ENCODE results near the gene PROS1.
A peak's percentile ranks its signal among the peaks of the same experiment; 100 is the strongest.
"Not testable (repeated sequence)": the region's sequence is repeated elsewhere in the genome, so short reads cannot be mapped to it uniquely, and the experiment has no call there.

The PROS1 gene

DNA sequence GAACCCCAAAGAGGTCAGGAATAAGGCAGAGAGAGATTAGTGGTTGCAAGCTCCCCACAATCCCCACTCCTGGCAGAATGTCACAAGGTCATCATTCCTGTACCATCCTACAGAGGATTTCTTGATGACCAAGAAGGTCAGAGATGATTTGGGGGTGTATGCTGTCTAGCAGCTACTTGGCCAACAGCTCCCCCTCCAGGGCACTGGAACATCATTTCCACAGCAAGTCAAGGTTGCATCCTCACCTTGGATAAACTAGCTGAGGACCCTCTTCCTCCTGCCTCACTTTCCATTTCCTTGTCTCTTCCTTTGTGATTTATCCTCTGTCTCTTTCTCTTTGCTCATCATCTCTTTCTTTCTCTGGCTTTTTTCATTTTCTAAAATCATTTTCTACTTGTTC is 106.3 kb downstream of the PROS1 start:
- DNase-seq = no peak

DNA sequence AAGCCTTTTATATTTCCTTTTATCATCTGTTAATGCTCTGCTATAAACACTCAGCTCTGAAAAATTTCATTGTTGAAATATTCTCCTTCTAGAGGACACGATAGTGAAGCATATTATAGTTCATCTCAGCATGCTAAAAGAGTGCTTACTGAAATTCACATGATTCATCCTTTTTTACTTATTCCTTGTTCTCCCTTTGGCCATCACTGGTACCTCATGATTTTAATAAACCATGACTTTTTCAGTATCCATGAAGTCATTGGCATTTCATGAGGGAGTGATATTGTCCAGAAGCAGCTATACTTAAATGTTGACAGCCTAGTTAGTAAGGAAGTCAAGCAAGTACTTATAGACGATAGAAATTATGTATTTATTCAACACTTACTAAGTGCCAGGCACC is 112.7 kb downstream of the PROS1 start:
- DNase-seq = no peak

DNA sequence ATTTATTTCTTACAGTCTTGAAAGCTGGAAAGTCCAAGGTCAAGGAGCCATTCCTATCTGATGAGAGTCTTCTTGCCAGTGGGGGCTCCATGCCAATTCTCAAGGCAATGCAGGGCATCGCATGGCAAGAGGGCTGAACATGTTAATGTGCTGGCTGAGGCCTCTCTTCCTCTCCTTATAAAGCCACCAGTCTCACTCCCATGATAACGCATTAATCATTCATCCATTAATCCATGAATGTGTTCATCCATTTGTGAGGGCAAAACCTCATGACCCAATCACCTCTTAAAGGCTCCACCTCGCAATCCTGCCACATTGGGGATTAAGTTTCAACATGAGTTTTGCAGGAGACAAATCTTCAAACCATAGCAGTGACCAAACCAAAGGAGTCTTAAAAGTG is 118.3 kb downstream of the PROS1 start:
- DNase-seq = no peak

DNA sequence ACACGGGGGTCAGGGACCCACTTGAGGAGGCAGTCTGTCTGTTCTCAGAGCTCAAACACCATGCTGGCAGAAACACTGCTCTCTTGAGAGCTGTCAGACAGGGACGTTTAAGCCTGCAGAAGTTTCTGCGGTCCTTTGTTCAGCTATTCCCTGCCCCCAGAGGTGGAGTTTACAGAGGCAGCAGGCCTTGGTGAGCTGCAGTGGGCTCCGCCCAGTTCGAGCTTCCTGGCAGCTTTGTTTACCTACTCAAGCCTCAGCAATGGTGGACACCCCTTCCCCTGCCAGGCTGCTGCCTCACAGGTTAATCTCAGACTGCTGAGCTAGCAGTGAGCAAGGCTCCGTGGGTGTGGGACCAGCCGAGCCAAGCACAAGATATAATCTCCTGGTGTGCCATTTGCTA is 121.5 kb downstream of the PROS1 start:
- DNase-seq = not testable (repeated sequence)

DNA sequence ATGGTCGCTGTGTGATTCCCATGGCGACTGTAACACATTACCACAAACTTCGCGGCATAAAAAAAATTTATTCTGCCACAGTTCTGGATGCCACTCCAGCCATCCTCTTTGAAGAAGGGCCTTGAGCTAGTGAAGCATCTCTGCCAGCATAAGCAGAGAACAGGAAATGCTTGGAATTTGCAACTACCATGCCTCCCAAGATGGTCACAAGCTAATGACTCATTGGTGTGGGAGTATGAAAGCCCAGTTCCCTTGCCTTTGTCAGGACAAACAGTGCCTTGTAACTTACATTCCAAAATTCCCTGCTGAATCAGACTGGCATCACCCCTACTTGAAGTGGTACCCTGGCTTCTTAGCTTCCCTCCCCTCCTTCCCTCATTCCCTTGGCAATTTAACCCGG is 129.7 kb downstream of the PROS1 start:
- peak; percentile 21 for DNase-seq

DNA sequence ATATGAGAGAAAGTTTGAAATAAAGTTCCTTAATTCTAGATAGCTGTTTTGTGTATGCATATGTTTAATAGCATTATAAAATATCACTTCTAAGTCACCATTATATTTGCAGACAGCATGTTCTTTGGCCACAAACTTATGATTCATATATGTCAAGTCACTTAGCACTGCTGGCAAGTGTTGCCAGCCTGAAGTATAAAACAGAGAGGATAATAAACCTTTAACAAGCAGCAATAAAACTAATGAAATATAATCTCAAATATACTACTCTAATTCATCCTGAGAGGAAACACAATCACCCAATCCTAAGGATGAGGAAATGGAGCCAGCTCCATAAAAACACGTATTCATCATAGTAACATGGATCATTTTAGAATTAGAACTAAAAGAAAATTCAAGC is 134.5 kb downstream of the PROS1 start:
- not testable (repeated sequence) for DNase-seq

Data from fibroblast of skin of abdomen (primary cell).